Measurements from ENCODE around the gene JMJD8.
A peak's percentile ranks its signal among the peaks of the same experiment; 100 is the strongest.

Gene JMJD8

DNA sequence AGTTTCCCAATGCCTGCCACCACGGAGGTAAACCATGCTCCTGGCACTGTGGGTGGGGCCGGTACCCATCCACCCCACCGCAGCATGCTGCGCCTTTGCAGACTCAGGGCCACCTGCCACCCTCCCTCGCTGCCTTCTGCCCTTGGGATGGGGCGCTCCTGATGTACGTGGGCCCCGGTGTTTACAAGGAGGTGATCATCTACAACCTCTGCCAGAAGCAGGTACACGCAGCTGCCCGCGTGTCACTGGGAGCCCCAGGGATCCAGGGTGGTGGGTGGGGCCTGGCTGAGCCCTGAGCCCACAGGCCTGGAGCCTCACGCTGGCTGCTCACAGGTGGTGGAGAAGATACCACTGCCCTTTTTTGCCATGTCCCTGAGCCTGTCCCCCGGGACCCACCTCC lies 17.6 kb downstream of the JMJD8 start:
- FAIRE-seq, result no peak
- DNase-seq (ENCODE audit: insufficient read length, low spot score), result no peak

DNA sequence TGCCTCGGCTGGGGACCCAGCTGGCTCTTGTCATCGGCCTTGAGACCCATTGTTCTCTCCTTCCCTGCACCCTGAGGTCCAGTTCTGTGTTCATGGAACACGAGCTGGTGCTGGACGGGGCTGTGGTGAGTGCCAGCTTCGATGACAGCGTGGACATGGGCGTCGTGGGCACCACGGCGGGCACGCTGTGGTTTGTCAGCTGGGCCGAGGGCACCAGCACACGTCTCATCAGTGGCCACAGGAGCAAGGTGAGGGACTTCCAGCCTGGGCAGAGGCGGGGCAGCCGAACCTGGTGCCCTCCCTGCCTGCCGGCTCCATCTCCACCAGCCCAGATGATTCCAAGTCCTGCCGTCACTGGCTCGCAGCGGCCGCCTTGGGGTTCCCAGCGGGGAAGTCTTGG lies 21.5 kb downstream of the JMJD8 start:
- FAIRE-seq (no peak), DNase-seq (ENCODE audit: insufficient read length, low spot score) (no peak)

DNA sequence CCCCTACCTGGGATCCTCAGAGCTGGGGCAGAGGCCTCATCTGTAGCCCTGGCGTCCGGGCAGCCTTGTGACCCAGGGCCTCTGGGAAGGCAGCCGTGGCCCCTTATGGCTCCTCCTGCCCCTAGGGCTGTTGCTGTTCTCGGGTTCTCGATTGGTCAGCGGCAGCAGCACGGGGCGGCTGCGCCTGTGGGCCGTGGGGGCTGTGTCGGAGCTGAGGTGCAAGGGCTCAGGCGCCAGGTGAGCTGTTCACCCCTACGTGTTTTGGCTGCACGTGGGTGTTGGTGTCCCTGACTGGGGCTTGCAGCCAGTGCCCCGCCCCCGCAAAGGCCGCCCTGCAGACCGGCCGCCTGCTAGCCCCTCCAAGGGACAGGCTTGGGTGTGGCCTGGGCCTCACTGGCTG lies 22.0 kb downstream of the JMJD8 start:
- FAIRE-seq (no peak), DNase-seq (ENCODE audit: insufficient read length, low spot score) (no peak)

DNA sequence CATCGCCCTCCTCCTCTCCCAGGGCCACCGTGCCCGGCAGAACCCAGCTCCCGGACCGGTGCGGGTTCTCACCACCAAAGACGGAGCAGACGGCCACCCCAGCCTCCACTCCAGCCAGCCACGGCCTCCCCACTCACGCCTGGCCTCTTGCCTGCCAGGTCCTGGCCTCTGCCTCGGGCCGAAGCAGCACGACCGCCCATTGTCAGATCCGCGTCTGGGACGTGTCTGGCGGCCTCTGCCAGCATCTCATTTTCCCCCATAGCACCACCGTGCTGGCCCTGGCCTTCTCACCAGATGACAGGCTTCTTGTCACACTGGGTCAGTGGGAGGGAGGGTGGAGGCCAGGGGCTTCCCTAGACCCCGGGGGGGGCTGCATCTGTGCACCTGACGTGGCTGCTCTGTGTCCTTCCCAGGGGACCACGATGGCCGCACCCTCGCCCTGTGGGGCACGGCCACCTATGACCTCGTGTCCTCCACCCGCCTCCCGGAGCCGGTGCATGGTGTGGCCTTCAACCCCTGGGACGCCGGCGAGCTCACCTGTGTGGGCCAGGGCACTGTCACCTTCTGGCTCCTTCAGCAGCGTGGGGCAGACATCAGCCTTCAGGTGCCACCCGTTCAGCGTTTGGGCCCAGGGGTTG lies 22.8 kb downstream of the JMJD8 start:
- DNase-seq (ENCODE audit: insufficient read length, low spot score) (no peak), FAIRE-seq (no peak)

DNA sequence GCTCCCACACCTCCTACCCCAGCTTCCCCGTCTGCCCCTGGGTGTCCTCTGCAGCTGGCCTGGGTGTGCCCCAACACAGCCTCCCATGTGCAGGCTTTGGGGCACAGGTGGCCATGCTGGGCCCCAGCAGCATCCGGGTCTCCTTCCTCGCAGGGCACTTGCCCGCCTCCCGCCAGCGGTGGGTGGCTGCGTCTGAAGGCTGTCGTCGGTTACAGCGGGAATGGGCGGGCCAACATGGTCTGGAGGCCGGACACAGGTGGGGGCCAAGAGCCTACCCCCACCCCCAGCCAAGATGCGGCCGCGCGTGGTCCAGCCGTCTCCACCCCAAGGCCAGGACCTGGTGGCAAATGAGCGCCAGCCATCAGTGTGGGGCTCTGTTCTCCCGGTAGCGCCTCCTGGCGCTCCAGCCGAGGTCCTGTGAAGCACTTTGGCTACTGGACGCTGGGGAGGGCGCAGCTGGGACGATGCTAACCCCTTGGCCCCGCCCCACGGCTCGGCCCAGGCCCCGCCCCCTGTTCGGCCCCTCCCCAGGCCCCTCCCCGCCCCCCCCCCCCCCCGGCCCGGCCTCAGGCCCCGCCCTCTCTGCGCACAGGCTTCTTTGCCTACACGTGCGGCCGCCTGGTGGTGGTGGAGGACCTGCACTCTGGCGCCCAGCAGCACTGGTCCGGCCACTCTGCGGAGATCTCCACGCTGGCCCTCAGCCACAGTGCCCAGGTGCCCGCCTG lies 23.5 kb downstream of the JMJD8 start:
- DNase-seq (ENCODE audit: insufficient read length, low spot score) (peak; percentile 98), FAIRE-seq (peak; percentile 40)

DNA sequence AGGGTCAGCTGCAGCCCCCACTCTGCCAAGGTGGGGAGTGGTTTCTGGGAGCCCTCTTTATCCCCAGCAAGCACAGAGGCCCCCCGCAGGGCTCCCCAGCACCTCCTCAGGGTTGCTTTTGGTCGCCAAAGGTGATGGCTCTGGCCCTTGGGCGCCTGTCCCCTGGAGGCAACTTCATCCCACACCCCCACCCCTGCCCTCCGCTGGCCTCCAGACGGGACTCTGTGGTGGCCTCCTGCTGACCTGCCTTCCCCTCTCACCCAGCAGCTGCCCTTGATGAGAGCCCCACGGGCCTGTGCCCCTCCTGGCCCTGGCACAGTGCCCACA lies 24.0 kb downstream of the JMJD8 start:
- DNase-seq (ENCODE audit: insufficient read length, low spot score) (no peak), FAIRE-seq (no peak)

DNA sequence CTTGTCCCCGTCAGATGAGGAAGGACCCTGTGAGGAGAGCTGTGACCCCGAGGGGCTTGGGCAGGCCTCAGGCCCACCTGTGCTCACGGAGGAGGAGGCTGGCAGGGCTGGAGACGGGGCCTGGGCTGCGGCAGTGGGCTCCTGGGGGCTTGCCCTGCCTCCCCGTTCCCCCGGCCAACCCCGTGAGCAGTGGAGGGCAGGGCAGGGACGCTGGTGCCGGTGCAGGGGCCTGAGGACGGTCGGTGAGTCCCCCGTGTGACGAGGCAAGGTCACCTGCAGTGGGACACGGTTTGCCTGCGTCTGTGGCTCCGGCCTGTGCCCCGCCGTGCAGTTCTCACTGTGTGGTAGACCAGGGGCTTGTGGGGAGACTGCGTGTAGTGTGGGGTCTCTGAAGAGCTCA lies 24.5 kb downstream of the JMJD8 start:
- no peak for FAIRE-seq

DNA sequence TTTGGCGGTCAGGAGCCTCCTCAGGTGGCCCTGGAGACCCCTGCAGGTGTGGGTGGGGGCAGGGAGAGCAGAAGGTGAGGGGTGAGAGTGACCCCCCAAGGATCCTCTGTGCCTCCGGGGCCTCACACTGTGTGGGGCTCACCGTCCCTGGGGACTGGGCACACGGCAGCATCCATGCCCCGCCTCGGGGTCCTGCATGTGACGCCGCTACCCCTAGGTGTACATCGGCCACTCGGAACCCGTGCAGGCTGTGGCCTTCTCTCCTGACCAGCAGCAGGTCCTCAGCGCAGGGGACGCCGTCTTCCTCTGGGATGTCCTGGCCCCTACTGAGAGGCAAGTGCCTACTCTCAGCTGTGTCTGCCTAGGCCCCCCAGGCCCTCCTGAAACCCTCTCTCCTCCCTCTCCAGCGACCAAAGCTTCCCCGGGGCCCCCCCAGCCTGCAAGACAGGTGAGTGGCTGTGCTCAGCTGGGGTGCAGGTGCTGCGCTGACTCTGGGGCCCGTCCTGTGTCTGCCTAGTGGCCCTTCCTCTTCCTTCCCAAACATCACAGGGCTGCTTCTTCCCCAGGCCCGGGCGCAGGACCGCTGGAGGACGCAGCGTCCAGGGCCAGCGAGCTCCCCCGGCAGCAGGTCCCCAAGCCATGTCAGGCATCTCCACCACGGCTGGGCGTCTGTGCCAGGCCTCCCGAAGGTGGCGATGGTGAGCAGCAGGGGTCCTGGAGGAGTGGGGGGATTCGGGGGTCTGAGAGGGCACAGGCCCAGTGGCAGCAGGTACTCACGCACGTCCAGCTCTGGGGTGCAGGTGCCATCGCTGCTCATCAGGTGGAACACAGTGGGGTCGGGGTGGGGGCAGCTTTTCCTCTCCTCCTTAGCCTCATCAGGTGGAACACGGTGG lies 25.2 kb downstream of the JMJD8 start:
- FAIRE-seq, result no peak
- no peak for DNase-seq (ENCODE audit: insufficient read length, low spot score)

More for the DNA sequence above, 24.5 kb downstream of the JMJD8 start:
- no peak for DNase-seq (ENCODE audit: insufficient read length, low spot score)

DNA sequence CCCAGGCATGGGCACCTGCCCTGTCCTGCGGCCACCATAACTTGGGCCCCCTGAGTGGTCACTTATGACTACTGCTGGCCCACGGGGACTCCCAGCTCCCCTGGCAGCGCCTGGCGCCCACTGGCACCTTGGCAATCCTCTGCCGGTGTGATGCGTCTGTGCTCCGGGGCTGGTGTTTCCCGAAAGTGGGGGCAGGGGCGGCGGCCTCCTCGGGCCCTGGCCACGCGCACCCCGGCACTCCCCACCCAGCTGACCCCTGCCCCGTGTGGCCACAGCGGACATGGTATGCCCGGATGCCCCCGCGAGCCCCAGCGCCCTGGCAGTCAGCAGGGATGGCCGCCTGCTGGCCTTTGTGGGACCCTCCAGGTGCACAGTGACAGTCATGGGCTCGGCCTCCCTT lies 26.6 kb downstream of the JMJD8 start:
- no peak for FAIRE-seq
- no peak for DNase-seq (ENCODE audit: insufficient read length, low spot score)

DNA sequence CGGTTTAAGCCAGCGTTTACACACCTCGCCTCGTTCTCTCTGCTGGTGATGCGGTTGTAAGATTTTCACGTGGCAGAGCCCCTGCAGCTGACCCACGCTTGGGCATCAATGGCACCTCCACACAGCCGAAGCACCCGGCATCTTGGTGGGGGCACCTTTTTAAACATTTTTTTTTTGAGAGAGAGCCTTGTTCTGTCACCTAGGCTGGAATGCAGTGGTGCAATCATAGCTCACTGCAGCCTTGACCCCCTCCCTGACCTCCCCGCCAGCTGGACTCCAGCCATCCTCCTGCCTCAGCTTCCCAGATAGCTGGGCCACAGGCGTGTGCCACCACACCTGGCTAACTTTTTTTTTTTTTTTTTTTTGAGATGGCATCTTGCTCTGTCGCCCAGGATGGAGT lies 30.1 kb downstream of the JMJD8 start:
- FAIRE-seq (no peak), DNase-seq (ENCODE audit: insufficient read length, low spot score) (no peak)

DNA sequence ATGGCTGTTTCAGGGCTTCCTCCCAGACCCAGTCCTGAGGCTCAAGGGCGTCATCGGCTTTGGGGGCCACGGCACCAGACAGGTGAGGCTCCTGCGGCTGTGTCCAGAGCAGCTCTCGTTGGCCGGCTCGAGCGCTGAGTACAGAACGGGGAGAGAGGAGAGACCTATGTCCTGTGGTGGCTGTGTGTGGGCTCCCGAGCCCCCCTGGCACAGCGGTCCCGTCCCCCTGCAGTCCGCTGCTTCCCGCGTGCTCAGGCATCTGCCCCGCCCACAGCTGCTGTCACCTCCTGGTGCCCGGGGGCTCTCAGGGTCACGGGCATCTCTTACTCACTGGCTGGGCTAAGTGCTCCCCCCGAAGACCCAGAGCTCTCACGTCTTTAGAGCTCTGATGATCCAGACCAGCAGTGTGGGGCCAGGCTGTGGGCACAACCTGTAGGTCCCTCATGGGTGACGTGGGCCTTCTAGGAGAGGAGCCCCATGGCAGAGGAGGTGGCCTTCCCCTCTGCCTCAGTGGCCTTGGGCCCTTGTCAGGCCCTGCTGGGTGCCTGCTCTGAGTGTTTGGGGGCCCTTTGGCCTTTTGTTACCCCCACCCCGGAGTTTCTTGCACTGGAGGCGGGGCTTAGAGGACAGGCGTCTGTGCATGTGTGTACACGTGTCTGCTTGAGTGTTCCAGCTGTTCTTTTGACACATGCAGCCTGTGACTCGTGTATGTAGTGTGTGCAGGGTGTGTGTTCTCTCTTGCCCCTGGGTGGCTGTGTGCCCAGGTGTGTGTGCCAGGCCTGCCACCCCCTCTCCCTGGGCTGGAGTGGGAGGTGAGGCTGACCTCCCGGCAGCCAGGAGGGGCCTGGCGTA lies 31.5 kb downstream of the JMJD8 start:
- DNase-seq (ENCODE audit: insufficient read length, low spot score) (no peak), FAIRE-seq (no peak)

DNA sequence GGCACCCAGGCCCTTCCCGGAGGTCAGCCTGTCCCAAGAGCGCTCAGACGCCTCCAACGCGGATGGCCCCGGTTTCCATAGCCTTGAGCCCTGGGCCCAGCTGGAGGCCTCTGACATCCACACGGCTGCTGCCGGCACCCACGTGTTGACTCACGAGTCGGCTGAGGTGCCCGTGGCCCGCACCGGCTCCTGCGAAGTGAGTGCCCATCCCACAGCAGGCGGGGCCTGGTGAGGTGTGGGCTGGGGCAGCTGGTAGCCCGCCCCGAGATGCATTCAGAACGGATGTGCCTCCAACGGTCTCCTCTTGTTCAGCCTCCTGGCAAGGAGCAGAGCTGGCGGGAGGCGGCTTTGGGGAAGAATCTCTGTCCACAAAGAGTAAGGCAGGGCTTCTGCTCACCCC lies 32.3 kb downstream of the JMJD8 start:
- no peak for FAIRE-seq
- DNase-seq (ENCODE audit: insufficient read length, low spot score), result no peak

DNA sequence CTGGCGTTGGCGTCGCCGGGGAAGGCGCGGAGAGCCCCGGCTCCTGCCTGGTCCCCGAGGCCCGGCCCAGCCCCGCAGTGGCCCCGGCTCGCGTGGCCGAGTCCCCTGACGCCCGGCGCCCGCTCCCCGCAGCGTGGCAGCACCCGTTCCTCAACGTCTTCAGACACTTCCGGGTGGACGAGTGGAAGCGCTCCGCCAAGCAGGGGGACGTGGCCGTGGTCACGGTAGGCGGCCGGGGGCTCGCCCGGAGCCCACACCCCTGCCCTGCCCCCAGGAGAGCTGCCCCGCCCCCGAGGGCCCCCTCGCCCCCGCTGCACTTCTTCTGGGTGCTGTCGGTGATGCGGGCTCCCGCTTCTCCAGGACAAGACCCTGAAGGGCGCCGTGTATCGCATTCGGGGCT lies 34.5 kb downstream of the JMJD8 start:
- FAIRE-seq, result no peak
- peak; percentile 65 for DNase-seq (ENCODE audit: insufficient read length, low spot score)

DNA sequence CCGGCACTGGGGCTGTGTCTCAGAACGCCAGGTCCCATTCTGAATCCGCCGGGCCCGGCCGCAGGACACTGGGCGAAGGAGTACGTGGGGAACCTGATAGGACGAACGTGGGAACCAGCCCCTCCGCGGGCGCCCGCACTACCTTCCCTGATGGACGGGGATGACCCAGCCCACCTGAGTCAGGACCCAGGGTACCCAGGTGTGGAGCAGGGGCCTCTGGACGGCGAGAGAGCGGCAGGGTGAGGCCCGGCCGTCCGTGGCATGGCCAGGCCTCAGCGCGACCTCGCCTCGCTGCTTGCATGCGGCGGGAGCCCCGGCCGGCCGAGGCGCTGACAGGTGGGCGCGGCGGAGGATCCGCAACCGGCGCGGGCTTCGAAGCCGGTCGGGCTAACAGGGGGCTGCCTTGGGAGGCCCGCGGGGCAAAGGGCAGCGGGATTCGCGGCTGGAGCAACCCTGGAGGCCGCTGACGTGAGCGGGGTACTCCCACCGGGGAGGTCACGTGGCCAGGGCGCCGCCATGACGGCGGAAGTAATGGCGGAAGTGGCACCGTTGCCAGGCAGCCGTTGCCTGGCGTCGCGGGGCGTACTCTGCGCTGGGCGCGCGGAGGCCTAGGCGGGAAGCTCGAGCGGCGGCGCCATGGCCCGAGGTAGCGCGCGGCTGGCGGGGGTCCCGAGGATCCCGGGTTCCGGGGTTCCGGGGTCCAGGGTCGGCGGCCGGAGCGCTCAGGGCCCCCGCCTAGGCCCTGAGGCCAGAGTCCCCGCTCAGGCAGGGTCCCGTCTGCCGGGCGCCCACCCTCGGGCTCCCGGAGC lies 35.1 kb downstream of the JMJD8 start, which contains the start of gene WDR90:
Gene WDR90, plus strand, starts transcription at position 585 of the 809 bp plus-strand sequence. Its CDS starts 52 bp downstream, at position 637.
- FAIRE-seq, result peak; percentile 92

DNA sequence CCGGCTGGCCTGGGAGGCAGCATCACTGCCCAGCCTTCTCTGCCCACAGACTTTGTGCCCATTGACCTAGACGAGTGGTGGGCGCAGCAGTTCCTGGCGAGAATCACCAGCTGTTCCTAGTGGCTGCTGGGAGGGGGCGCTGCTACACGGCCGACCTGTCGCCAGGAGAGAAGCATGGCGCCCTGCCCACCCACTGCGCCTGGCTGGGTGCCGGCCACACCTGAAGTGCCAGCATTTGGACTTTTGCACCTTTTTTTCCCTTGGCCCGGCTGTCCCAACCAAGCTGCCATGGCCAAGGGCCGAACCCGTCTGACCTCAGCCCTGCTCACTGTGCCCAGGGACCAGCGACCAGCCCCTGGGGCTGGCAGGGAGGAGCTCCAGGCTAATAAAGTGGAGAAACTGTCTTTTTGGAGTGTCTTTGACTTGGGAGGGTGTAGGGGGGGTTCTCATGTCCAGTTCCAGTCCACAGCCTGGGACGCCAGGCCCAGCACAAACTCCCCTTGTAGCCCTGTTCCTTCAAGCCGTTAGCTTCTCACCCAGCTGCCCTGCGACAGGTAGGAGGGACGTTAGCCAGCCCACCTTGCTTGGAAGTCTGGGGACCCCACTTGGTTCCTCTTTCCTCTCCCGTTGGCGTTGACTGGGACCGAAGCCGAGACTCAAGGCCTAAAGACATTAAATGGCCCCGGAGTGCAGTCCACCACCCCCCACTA lies 35.9 kb downstream of the JMJD8 start:
- DNase-seq (ENCODE audit: insufficient read length, low spot score) (peak; percentile 81), FAIRE-seq (peak; percentile 86)

More for the DNA sequence above, 35.1 kb downstream of the JMJD8 start, which contains the start of gene WDR90:
- peak; percentile 100 for DNase-seq (ENCODE audit: insufficient read length, low spot score)

DNA sequence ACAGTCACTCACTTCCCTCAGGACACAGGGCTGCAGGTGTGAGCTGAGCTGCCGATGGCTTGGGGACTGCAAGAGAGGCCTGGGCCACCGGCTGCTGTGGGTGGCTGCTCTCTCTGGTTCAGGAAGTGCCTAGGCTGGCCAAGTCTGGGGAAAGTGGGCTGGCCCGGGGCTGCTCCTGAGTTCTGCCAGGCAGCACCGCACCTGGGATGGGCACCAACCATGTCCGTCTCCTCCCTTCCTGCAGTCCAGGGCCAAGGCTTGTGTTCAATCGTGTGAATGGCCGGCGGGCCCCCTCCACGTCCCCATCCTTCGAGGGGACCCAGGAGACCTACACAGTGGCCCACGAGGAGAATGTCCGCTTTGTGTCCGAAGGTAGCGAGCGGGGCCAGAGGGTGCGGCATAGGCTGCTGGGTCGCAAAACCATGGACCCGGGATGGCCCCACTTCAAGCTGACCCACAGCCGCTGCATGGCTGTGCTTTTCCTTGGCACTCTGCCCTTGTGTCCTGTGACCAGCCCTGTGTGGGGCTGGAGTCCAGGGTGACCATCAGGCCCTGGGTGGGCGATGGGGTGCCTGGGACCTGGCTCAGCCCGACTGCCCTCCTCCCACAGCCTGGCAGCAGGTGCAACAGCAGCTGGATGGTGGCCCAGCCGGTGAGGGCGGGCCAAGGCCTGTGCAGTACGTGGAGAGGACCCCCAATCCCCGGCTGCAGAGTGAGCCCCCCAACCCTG lies 36.8 kb downstream of the JMJD8 start:
- no peak for DNase-seq (ENCODE audit: insufficient read length, low spot score)

DNA sequence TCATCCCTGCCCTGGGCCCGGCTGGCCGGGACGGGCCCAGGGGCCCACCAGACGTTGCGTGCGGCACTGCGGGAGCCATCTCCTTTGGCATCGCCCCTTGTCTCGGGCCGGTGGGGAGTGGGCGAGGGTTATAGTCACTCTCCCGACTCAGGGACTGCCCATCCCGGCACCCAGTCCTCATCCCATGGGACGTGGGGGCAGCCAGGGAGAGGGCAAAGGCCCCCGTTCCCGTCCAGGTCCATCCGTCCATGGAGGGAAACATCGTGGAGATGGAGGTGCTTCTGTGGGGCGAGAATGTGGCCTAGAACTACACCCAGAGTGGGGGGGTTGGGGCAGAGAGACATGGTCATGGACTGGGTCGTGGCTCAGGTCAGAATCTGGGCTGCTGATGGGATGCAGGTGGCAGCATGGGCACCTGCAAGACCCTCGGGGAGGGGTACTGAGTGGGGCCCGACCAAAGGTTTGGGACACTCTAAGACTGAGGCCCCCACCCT lies 37.4 kb downstream of the JMJD8 start:
- FAIRE-seq (no peak), DNase-seq (ENCODE audit: insufficient read length, low spot score) (no peak)

More for the DNA sequence above, 36.8 kb downstream of the JMJD8 start:
- FAIRE-seq, result no peak
